ENCODE measurements around the gene ODF2L.

DNA sequence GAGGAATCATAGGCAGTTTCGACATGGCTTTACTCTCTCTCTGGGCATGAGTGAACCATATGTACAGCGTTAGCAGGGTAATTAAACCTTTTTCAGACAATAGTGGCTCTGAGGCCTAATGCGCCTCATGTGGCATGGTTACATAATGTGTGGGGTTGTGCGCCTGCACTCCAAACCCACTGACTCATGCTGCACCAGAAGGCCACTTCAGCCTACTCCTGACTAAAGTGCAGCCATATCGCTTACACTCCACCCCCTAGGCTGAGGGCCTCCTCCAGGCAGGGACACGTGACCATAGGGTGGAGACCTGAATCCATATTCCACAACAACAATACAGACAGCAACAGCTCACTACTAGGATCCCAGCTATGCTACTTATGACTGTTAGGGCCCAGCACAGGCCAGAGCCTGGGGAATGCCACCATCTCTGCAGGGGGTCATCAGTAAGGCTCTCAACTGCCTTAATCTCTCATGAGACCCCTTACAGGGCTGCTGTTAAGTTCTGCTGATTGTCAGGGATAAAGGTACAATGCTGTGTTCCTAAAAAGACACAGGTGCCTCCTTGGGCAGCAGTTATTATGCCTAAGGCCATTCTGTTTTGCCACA is 13.4 kb upstream of the ODF2L start:
- TF ChIP-seq POLR2AphosphoS5 (IDR thresholded peaks at IDR 0.05) (no peak), POLR2A (IDR thresholded peaks at IDR 0.05) (no peak), EP300 (IDR thresholded peaks at IDR 0.05) (no peak)
- TF ChIP-seq, protein P1, sequence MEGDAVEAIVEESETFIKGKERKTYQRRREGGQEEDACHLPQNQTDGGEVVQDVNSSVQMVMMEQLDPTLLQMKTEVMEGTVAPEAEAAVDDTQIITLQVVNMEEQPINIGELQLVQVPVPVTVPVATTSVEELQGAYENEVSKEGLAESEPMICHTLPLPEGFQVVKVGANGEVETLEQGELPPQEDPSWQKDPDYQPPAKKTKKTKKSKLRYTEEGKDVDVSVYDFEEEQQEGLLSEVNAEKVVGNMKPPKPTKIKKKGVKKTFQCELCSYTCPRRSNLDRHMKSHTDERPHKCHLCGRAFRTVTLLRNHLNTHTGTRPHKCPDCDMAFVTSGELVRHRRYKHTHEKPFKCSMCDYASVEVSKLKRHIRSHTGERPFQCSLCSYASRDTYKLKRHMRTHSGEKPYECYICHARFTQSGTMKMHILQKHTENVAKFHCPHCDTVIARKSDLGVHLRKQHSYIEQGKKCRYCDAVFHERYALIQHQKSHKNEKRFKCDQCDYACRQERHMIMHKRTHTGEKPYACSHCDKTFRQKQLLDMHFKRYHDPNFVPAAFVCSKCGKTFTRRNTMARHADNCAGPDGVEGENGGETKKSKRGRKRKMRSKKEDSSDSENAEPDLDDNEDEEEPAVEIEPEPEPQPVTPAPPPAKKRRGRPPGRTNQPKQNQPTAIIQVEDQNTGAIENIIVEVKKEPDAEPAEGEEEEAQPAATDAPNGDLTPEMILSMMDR (IDR thresholded peaks at IDR 0.05): no peak

Measured in gastroesophageal sphincter (tissue), 3 donors.